ENCODE data around the gene KCNJ2. TPM values are rescaled to one million over a fixed set of nuclear protein-coding genes. Genes with fewer than 3 reads are reported as not detected.

The KCNJ2 gene
- total RNA-seq, 1 experiment from 2014 or later, result 0.15 TPM

DNA sequence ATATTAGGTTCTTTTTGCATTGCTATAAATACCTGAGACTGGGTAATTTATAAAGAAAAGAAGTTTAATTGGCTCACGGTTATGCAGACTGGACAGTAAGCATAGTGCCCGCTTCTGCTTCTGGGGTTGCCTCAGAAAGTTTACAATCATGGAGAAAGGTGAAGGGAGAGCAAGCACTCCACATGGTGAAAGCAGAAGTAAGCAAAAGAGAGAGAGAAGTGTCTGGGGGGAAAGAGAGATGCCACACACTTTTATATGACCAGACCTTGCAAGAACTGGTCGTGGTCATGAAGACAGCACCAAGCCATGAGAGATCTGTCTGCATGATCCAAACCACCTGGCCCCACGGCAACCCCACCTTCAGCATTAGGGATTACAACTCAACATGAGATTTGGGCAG, 48.9 kb upstream of the KCNJ2 start:
- Histone ChIP-seq H3K27me3 (ENCODE audit: insufficient read depth, low read length) (no peaks in the 10 kb centered on the region), H3T11ph (ENCODE audit: low read length) (no peak overlapping the region), H2BK120ac (ENCODE audit: low read depth, low read length, poor library complexity, severe bottlenecking) (no peak overlapping the region), H2AFZ (ENCODE audit: low read length) (no peak overlapping the region), H2BK12ac (ENCODE audit: insufficient read length, low read depth, low read length) (no peak overlapping the region), H4K91ac (ENCODE audit: insufficient read length, low read depth, low read length) (no peak overlapping the region), H3K4me2 (ENCODE audit: insufficient read depth, insufficient read length, low read length) (no peak overlapping the region), H4K8ac (replicated peaks; ENCODE audit: insufficient read length, low read depth, low read length) (no peak overlapping the region), H3K79me1 (ENCODE audit: insufficient read depth, low read depth, low read length, poor library complexity, severe bottlenecking) (no peaks in the 10 kb centered on the region), H3K14ac (ENCODE audit: insufficient read depth, low read length) (no peak overlapping the region), H3K4ac (ENCODE audit: low read depth, low read length) (no peak overlapping the region), H4K5ac (ENCODE audit: insufficient read length, low read depth, low read length) (no peak overlapping the region), H3K18ac (ENCODE audit: insufficient read length, low read depth, low read length) (no peak overlapping the region), H3K56ac (ENCODE audit: insufficient read length, low read depth, low read length) (no peak overlapping the region), H3K79me2 (ENCODE audit: insufficient read depth, low read length) (no peaks in the 10 kb centered on the region), H3K9me3 (ENCODE audit: control insufficient read depth, low read depth, low read length) (no peaks in the 10 kb centered on the region), H2BK20ac (ENCODE audit: low read depth, low read length, poor library complexity, severe bottlenecking) (no peak overlapping the region), H3K23ac (ENCODE audit: insufficient read length, low read depth, low read length) (no peak overlapping the region), H2BK5ac (ENCODE audit: insufficient read length, low read length) (no peak overlapping the region), H3K9ac (ENCODE audit: extremely low read depth, insufficient read length, low read length) (no peak overlapping the region), H3K23me2 (ENCODE audit: insufficient read length, low read depth, low read length, poor library complexity, severe bottlenecking) (no peaks in the 10 kb centered on the region), H3K4me1 (ENCODE audit: insufficient read depth, low read length) (no peaks in the 10 kb centered on the region), H4K20me1 (ENCODE audit: control insufficient read depth, insufficient read depth, insufficient read length) (no peaks in the 10 kb centered on the region), H3K27ac (ENCODE audit: insufficient read length, low read depth, low read length) (no peak overlapping the region), H2BK15ac (ENCODE audit: low read depth, low read length) (no peak overlapping the region), H2AK5ac (ENCODE audit: insufficient read length, low read length) (no peak overlapping the region)
- DNase-seq, result no peak
- WGBS (ENCODE audit: extremely low coverage, insufficient read length, low lambda C conversion rate), result no CpG with 5 or more reads among the region's 4 CpGs
- H3K36me3 Mint-ChIP-seq (ENCODE audit: insufficient read depth in 1 of 3, low read depth in 3 of 3), result peaks cover 0 to 11% (median 0%) of the 10 kb centered on the region in 3 experiments; a peak in 1 of 7 replicates
- peaks cover 4 to 8% of the 10 kb centered on the region in 2 experiments; a peak in 3 of 4 replicates for H3K4me1 Mint-ChIP-seq
- H3K9me3 Mint-ChIP-seq, result peaks cover 8% of the 10 kb centered on the region in 2 experiments; a peak in 3 of 5 replicates
- no peaks in the 10 kb centered on the region for H3K27me3 Mint-ChIP-seq (ENCODE audit: low read depth)
- H3K27ac Mint-ChIP-seq, result no peak overlapping the region
- TF ChIP-seq, protein P1, sequence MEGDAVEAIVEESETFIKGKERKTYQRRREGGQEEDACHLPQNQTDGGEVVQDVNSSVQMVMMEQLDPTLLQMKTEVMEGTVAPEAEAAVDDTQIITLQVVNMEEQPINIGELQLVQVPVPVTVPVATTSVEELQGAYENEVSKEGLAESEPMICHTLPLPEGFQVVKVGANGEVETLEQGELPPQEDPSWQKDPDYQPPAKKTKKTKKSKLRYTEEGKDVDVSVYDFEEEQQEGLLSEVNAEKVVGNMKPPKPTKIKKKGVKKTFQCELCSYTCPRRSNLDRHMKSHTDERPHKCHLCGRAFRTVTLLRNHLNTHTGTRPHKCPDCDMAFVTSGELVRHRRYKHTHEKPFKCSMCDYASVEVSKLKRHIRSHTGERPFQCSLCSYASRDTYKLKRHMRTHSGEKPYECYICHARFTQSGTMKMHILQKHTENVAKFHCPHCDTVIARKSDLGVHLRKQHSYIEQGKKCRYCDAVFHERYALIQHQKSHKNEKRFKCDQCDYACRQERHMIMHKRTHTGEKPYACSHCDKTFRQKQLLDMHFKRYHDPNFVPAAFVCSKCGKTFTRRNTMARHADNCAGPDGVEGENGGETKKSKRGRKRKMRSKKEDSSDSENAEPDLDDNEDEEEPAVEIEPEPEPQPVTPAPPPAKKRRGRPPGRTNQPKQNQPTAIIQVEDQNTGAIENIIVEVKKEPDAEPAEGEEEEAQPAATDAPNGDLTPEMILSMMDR (conservative IDR thresholded peaks at IDR 0.05), result no peak
- H3K4me3 Mint-ChIP-seq, result no peak overlapping the region

All from H9 (cell line).